NT2/D1 (cell line): ENCODE measurements around the gene FCER1G.

Source experiments
- SUZ12 ChIP-seq: IDR thresholded peaks from 2 replicates; pipeline ENCODE4 v1.6.1; 2011; ENCODE audit not compliant: insufficient read length, insufficient read depth; ENCODE audit errors: extremely low read depth
- YY1 ChIP-seq: IDR thresholded peaks from 2 replicates; pipeline ENCODE4 v1.6.1; 2011; ENCODE audit not compliant: insufficient read length, insufficient read depth
- ZNF274 ChIP-seq: IDR thresholded peaks from 2 replicates; pipeline ENCODE4 v1.6.1; 2011; ENCODE audit warnings: mild to moderate bottlenecking, low read depth, low read length

DNA sequence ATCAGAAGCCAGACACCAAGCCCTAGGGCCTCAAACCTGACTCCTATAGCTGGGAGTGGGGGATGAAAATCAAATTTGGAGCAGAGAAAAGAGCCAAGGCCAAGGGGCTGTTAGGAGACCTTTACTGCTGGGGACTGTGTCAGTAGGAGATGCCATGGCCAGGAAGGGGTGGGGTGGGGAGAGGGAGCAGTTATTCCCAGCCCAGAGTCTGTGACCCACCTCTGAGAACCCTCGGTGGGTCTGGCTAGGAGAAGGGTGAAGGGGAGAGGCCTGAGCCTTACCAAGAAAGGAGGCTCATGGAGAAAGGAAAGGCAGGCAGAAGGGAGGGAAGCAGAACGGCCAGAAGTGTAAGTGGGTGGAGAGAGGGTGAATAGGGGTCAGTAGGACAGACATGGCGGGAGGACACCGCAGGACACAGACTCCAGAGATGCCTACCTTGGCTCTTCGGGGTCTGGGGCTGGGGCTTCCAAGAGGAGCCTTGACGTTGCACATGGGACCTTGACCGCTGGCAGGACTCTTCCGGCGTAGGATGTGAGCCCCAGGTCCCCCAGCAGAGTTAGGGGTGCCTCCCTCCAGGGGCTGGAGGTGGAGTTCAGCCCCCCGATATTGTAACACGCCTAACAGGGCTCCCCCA lies 17.4 kb upstream of the FCER1G start:
- TF ChIP-seq SUZ12 (no peak), ZNF274 (no peak), YY1 (no peak)
